CD4-positive, alpha-beta T cell (primary cell): ENCODE results near the gene CCDC28A. TPM values are rescaled to one million over a fixed set of nuclear protein-coding genes. Genes with fewer than 3 reads are reported as not detected.
"Not testable (repeated sequence)": the region's sequence is repeated elsewhere in the genome, so short reads cannot be mapped to it uniquely, and the experiment has no call there.

ENCODE experiments used
- ATAC-seq: fragments of 200-7000 bp; cut with Tn5 transposase; one replicate; pipeline ENCODE4 v1.10.0; 2022; ENCODE audit warnings: mild to moderate bottlenecking; ENCODE audit not compliant: poor library complexity
- CTCF ChIA-PET: fragments of 350-600 bp; sonication (Branson Sonifier 250); formaldehyde crosslinking; loops from one replicate; lab custom pipeline; 2021; ENCODE audit warnings: antibody characterized with exemption, inconsistent platforms; lab: Charles Lee
- POLR2A ChIA-PET: fragments of 350-600 bp; sonication (Branson Sonifier 250); formaldehyde crosslinking; loops from one replicate; lab custom pipeline; 2021; ENCODE audit warnings: antibody characterized with exemption, inconsistent platforms; lab: Charles Lee
- DNase-seq, 14 experiments: peaks; one replicate each; pipeline ENCODE4 v3.0.0-alpha.2; 2013 to 2020; ENCODE audit warnings: mixed read lengths in 2 of 14
- H3K27ac ChIP-seq, 2 donors: one replicate each; pipeline versions ENCODE4 v1.5.1 to v1.7.0; 2013; ENCODE audit warnings: low read length in 2 of 2, low read depth in 1 of 2, mild to moderate bottlenecking in 1 of 2
- H3K27me3 ChIP-seq, 2 experiments: 1 replicate in 1 of 2; 2 replicates in 1 of 2; pipeline versions ENCODE4 v1.6.1 to v1.7.0; 2013; ENCODE audit warnings: low read length in 2 of 2, control low read depth in 1 of 2, mild to moderate bottlenecking in 1 of 2, moderate library complexity in 1 of 2; ENCODE audit not compliant: insufficient read depth in 2 of 2, control insufficient read depth in 1 of 2
- H3K36me3 ChIP-seq: one replicate; pipeline ENCODE4 v1.6.1; 2013; ENCODE audit warnings: low read length, control low read depth; ENCODE audit not compliant: insufficient read depth
- H3K4me1 ChIP-seq: one replicate; pipeline ENCODE4 v1.6.1; 2013; ENCODE audit warnings: low read length, control low read depth; ENCODE audit not compliant: insufficient read depth
- H3K4me3 ChIP-seq: one replicate; pipeline ENCODE4 v1.5.1; 2013; ENCODE audit warnings: mild to moderate bottlenecking, low read length, moderate library complexity
- H3K9me3 ChIP-seq, 2 experiments: 1 replicate in 1 of 2; 2 replicates in 1 of 2; pipeline versions ENCODE4 v1.6.1 to v1.7.0; 2013; ENCODE audit warnings: low read length in 2 of 2, mild to moderate bottlenecking in 2 of 2, control low read depth in 1 of 2, moderate library complexity in 1 of 2; ENCODE audit not compliant: control insufficient read depth in 1 of 2, insufficient read depth in 1 of 2
- H3K27ac Mint-ChIP-seq: one replicate; pipeline ENCODE4 v1.8.0; 2020; ENCODE audit warnings: mixed read lengths
- H3K27me3 Mint-ChIP-seq: one replicate; pipeline ENCODE4 v1.8.0; 2021; ENCODE audit warnings: mixed read lengths
- H3K36me3 Mint-ChIP-seq: one replicate; pipeline ENCODE4 v1.8.0; 2021; ENCODE audit warnings: low read depth, mixed read lengths
- H3K4me1 Mint-ChIP-seq: one replicate; pipeline ENCODE4 v1.8.0; 2021; ENCODE audit warnings: low read depth, mixed read lengths
- H3K4me3 Mint-ChIP-seq: one replicate; pipeline ENCODE4 v1.8.0; 2020; ENCODE audit warnings: mild to moderate bottlenecking, mixed read lengths
- H3K9me3 Mint-ChIP-seq: one replicate; pipeline ENCODE4 v1.8.0; 2020; ENCODE audit warnings: mixed read lengths
- CTCF ChIP-seq: fragments of 200-600 bp; IDR thresholded peaks from one replicate; pipeline ENCODE4 v1.8.0; 2022; ENCODE audit warnings: antibody characterized with exemption, mild to moderate bottlenecking
- intact Hi-C, 2 experiments: fragments of 100-400 bp; cut with DNase I in 1 of 2; cut with micrococcal nuclease in 1 of 2; formaldehyde crosslinking; loops; one replicate each; pipeline versions ENCODE4 v1.15.1 to v1.9.0; 2023 to 2025; cut with DNase I, micrococcal nuclease
- total RNA-seq, 174 experiments: library from RNA in 2 of 174; stranded (reverse) in 2 of 174; gene quantifications; one replicate each; pipeline ENCODE4 v1.2.3 and lab custom pipeline; 2021 to 2026

CCDC28A gene
- total RNA-seq, 2 experiments from 2014 or later: 36.9 to 37.2 TPM

DNA sequence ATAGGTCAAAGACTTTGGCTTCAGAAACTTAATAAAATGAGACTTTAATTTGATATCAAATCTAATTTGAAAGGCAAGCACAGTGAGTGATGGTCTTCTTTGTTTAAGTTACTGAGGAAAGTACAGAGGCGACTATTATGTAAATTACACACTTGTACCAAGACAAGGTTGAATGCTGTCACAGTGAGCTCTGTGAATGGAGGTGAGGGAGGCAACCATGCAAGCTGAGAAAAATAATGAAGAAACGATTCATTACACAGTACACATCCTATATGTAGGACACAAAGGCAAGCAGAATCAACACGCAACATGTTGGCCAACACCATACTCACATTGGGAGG lies 46.8 kb upstream of the CCDC28A start:
- no peaks in the 10 kb centered on the region for H3K36me3 ChIP-seq
- no peak for TF ChIP-seq CTCF
- no peaks in the 10 kb centered on the region for H3K4me1 Mint-ChIP-seq
- no peaks in the 10 kb centered on the region for H3K27me3 ChIP-seq
- H3K27me3 Mint-ChIP-seq: peaks cover 4% of the 10 kb centered on the region
- intact Hi-C loops: no loop called here
- H3K4me3 ChIP-seq: no peak overlapping the region
- no peaks in the 10 kb centered on the region for H3K9me3 ChIP-seq
- no peaks in the 10 kb centered on the region for H3K9me3 Mint-ChIP-seq
- no peak overlapping the region for H3K27ac Mint-ChIP-seq
- H3K36me3 Mint-ChIP-seq: no peaks in the 10 kb centered on the region
- H3K4me3 Mint-ChIP-seq: no peak overlapping the region
- no peaks in the 10 kb centered on the region for H3K4me1 ChIP-seq
- CTCF ChIA-PET: no interaction called here
- DNase-seq (no peak), ATAC-seq (no peak)
- no peak overlapping the region for H3K27ac ChIP-seq
- POLR2A ChIA-PET: interaction anchor here (0.5 kb wide), 1 partner anchor 32 kb away, joined by 3 read pairs; no protein-coding TSS in a partner anchor

GRCh38 chr6:138727182-138727581 lies 46.4 kb upstream of the CCDC28A start:
- DNase-seq: no peak
- Mint-ChIP-seq H3K27ac (no peak overlapping the region), H3K9me3 (no peaks in the 10 kb centered on the region), H3K4me1 (no peaks in the 10 kb centered on the region), H3K4me3 (no peak overlapping the region), H3K27me3 (peaks cover 7% of the 10 kb centered on the region), H3K36me3 (no peaks in the 10 kb centered on the region)
- Histone ChIP-seq H3K4me1 (no peaks in the 10 kb centered on the region), H3K36me3 (no peaks in the 10 kb centered on the region), H3K27ac (no peak overlapping the region), H3K27me3 (no peaks in the 10 kb centered on the region), H3K4me3 (no peak overlapping the region), H3K9me3 (no peaks in the 10 kb centered on the region)
- ChIA-PET CTCF (no interaction called here), POLR2A (no interaction called here)
- no peak for TF ChIP-seq CTCF
- intact Hi-C loops: no loop called here
- no peak for ATAC-seq

DNA sequence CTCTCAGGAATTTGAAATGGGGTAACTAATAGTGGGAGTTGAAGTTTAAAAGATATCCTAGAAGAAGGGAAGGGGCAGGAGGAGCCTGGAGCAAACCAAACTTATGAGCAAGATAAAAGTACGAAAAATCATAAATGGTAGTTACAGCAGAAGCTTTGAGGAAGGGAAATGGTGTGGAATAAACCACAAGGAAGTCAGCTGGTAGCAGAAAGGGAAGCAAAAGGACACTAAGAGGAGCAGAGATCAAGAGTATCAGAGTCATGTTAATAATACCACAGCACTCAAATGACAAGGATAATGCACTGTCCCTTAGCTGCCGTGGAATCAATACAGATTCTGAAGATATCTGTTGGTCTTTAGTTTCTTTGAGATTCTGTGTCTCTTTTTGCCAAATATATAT lies 44.9 kb upstream of the CCDC28A start:
- Histone ChIP-seq H3K4me1 (no peaks in the 10 kb centered on the region), H3K4me3 (no peak overlapping the region), H3K27ac (no peak overlapping the region), H3K9me3 (no peaks in the 10 kb centered on the region), H3K36me3 (no peaks in the 10 kb centered on the region), H3K27me3 (no peaks in the 10 kb centered on the region)
- POLR2A ChIA-PET: no interaction called here
- H3K4me3 Mint-ChIP-seq: no peak overlapping the region
- H3K27me3 Mint-ChIP-seq: peaks cover 7% of the 10 kb centered on the region
- no peaks in the 10 kb centered on the region for H3K36me3 Mint-ChIP-seq
- H3K4me1 Mint-ChIP-seq: no peaks in the 10 kb centered on the region
- TF ChIP-seq CTCF: no peak
- DNase-seq (no peak), ATAC-seq (no peak)
- CTCF ChIA-PET: no interaction called here
- no peaks in the 10 kb centered on the region for H3K9me3 Mint-ChIP-seq
- intact Hi-C loops: no loop called here
- H3K27ac Mint-ChIP-seq: no peak overlapping the region

- H3K27ac Mint-ChIP-seq, H3K36me3 ChIP-seq, H3K9me3 Mint-ChIP-seq, H3K9me3 ChIP-seq, H3K4me3 Mint-ChIP-seq, H3K27me3 Mint-ChIP-seq, H3K4me1 Mint-ChIP-seq, DNase-seq, H3K4me1 ChIP-seq, H3K27ac ChIP-seq, H3K27me3 ChIP-seq, CTCF ChIA-PET, ATAC-seq, H3K4me3 ChIP-seq, H3K36me3 Mint-ChIP-seq, POLR2A ChIA-PET, intact Hi-C loops: not testable (repeated sequence)
Measured at GRCh38 chr6:138730037-138730436, 43.5 kb upstream of the CCDC28A start.
